ENCODE results near the gene STRBP. TPM values are rescaled to one million over a fixed set of nuclear protein-coding genes. Genes with fewer than 3 reads are reported as not detected.

STRBP gene
- total RNA-seq, 1 experiment from 2014 or later, result 74.0 TPM

GRCh38 chr9:123225374-123225813, 43.0 kb downstream of the STRBP start:
- H3K27me3 ChIP-seq (ENCODE audit: insufficient read depth, low read length), result no peaks in the 10 kb centered on the region
- H4K8ac ChIP-seq (replicated peaks; ENCODE audit: insufficient read length, low read depth, low read length), result no peak overlapping the region
- H3K4me1 Mint-ChIP-seq, result peaks cover 25 to 29% of the 10 kb centered on the region in 2 experiments
- H3K9ac ChIP-seq (ENCODE audit: extremely low read depth, insufficient read length, low read length), result no peak overlapping the region
- no peaks in the 10 kb centered on the region for H3K9me3 ChIP-seq (ENCODE audit: control insufficient read depth, low read depth, low read length)
- no peak overlapping the region for H3K18ac ChIP-seq (ENCODE audit: insufficient read length, low read depth, low read length)
- peaks cover 0 to 4% (median 2%) of the 10 kb centered on the region in 3 experiments; a peak in 2 of 7 replicates for H3K36me3 Mint-ChIP-seq (ENCODE audit: insufficient read depth in 1 of 3, low read depth in 3 of 3)
- H3K4me1 ChIP-seq (ENCODE audit: insufficient read depth, low read length), result no peaks in the 10 kb centered on the region; the same call in 1 of the 2 replicates
- H3K79me2 ChIP-seq (ENCODE audit: insufficient read depth, low read length), result peaks cover 3% of the 10 kb centered on the region; the same call in 1 of the 2 replicates
- H2BK120ac ChIP-seq (ENCODE audit: low read depth, low read length, poor library complexity, severe bottlenecking), result no peak overlapping the region
- no peak overlapping the region for H3K4me3 Mint-ChIP-seq
- no peak overlapping the region for H2BK15ac ChIP-seq (ENCODE audit: low read depth, low read length)
- H3K4ac ChIP-seq (ENCODE audit: low read depth, low read length), result no peak overlapping the region
- H3K4me2 ChIP-seq (ENCODE audit: insufficient read depth, insufficient read length, low read length), result no peak overlapping the region
- no peak overlapping the region for H2AK5ac ChIP-seq (ENCODE audit: insufficient read length, low read length)
- peaks cover 3% of the 10 kb centered on the region for H3K79me1 ChIP-seq (ENCODE audit: insufficient read depth, low read depth, low read length, poor library complexity, severe bottlenecking)
- no peaks in the 10 kb centered on the region for H3K9me3 Mint-ChIP-seq
- H3T11ph ChIP-seq (ENCODE audit: low read length), result no peak overlapping the region
- H3K27ac ChIP-seq (ENCODE audit: insufficient read length, low read depth, low read length), result no peak overlapping the region
- H4K20me1 ChIP-seq (ENCODE audit: control insufficient read depth, insufficient read depth, insufficient read length), result no peaks in the 10 kb centered on the region
- no peak overlapping the region for H2BK5ac ChIP-seq (ENCODE audit: insufficient read length, low read length)
- H3K27ac Mint-ChIP-seq, result no peak overlapping the region
- TF ChIP-seq CTCF (conservative IDR thresholded peaks at IDR 0.05), result peak; percentile 79
- H2AFZ ChIP-seq (ENCODE audit: low read length), result no peak overlapping the region
- DNase-seq, result peak; percentile 71
- no CpG with 5 or more reads among the region's 4 CpGs for WGBS (ENCODE audit: extremely low coverage, insufficient read length, low lambda C conversion rate)
- no peak overlapping the region for H4K5ac ChIP-seq (ENCODE audit: insufficient read length, low read depth, low read length)
- H3K27me3 Mint-ChIP-seq (ENCODE audit: low read depth), result no peaks in the 10 kb centered on the region
- H4K91ac ChIP-seq (ENCODE audit: insufficient read length, low read depth, low read length), result no peak overlapping the region
- no peak overlapping the region for H3K56ac ChIP-seq (ENCODE audit: insufficient read length, low read depth, low read length)
- no peak overlapping the region for H2BK20ac ChIP-seq (ENCODE audit: low read depth, low read length, poor library complexity, severe bottlenecking)
- no peak overlapping the region for H3K14ac ChIP-seq (ENCODE audit: insufficient read depth, low read length)
- no peak overlapping the region for H2BK12ac ChIP-seq (ENCODE audit: insufficient read length, low read depth, low read length)
- H3K23ac ChIP-seq (ENCODE audit: insufficient read length, low read depth, low read length), result no peak overlapping the region
- H3K23me2 ChIP-seq (ENCODE audit: insufficient read length, low read depth, low read length, poor library complexity, severe bottlenecking), result no peaks in the 10 kb centered on the region
